Liver (tissue), 9 donors: ENCODE measurements around the gene MANBA. TPM values are rescaled to one million over a fixed set of nuclear protein-coding genes. Genes with fewer than 3 reads are reported as not detected.

Source experiments
- DNase-seq: peaks from one replicate; pipeline ENCODE4 v3.0.0-alpha.2; 2017; ENCODE audit warnings: low spot score
- H3K27ac ChIP-seq, 2 donors: one replicate each; pipeline ENCODE4 v1.7.0; 2013; ENCODE audit warnings: inconsistent platforms in 2 of 2, low read length in 2 of 2, control low read depth in 1 of 2, low read depth in 1 of 2, mild to moderate bottlenecking in 1 of 2
- H3K27me3 ChIP-seq, 4 donors: one replicate each; pipeline versions ENCODE4 v1.6.1 to v1.7.0; 2013; ENCODE audit warnings: low read length in 3 of 4, inconsistent platforms in 1 of 4, mild to moderate bottlenecking in 1 of 4, moderate library complexity in 1 of 4; ENCODE audit not compliant: control insufficient read depth in 4 of 4, insufficient read depth in 4 of 4
- H3K36me3 ChIP-seq, 4 donors: one replicate each; pipeline versions ENCODE4 v1.6.1 to v1.7.0; 2013; ENCODE audit warnings: low read length in 3 of 4, mild to moderate bottlenecking in 3 of 4, low read depth in 1 of 4, moderate library complexity in 1 of 4; ENCODE audit not compliant: control insufficient read depth in 4 of 4, insufficient read depth in 3 of 4
- H3K4me1 ChIP-seq, 4 donors: one replicate each; pipeline versions ENCODE4 v1.6.1 to v1.7.0; 2013; ENCODE audit warnings: low read length in 3 of 4, mild to moderate bottlenecking in 3 of 4, moderate library complexity in 1 of 4; ENCODE audit not compliant: control insufficient read depth in 4 of 4, insufficient read depth in 4 of 4
- H3K4me3 ChIP-seq, 3 donors: one replicate each; pipeline versions ENCODE4 v1.6.1 to v1.7.0; 2013; ENCODE audit warnings: low read length in 3 of 3, control low read depth in 1 of 3, low read depth in 1 of 3, mild to moderate bottlenecking in 1 of 3
- H3K9ac ChIP-seq, 2 donors: one replicate each; pipeline ENCODE4 v1.7.0; 2013; ENCODE audit warnings: low read length in 2 of 2, mild to moderate bottlenecking in 2 of 2, moderate library complexity in 2 of 2, control low read depth in 1 of 2, low read depth in 1 of 2
- H3K9me3 ChIP-seq, 4 donors: one replicate each; pipeline versions ENCODE4 v1.6.1 to v1.7.0; 2013; ENCODE audit warnings: low read length in 3 of 4; ENCODE audit not compliant: control insufficient read depth in 4 of 4
- CTCF ChIP-seq: fragments of 150-350 bp; IDR thresholded peaks from 2 replicates; pipeline ENCODE4 v1.5.1; 2017; ENCODE audit warnings: improper control_type of control experiment, low read depth, low read length; ENCODE audit not compliant: missing input control
- EGR1 ChIP-seq, 2 donors: IDR thresholded peaks; 2 replicates each; pipeline ENCODE4 v1.6.1; 2016 to 2018; ENCODE audit warnings: antibody characterized with exemption in 2 of 2, low read depth in 2 of 2
- FOXA1 ChIP-seq: IDR thresholded peaks from 2 replicates; pipeline ENCODE4 v1.6.1; 2016; ENCODE audit warnings: antibody characterized with exemption
- FOXA2 ChIP-seq: IDR thresholded peaks from 2 replicates; pipeline ENCODE4 v1.6.1; 2016; ENCODE audit warnings: antibody characterized with exemption
- GABPA ChIP-seq, 2 donors: IDR thresholded peaks in 1 of 2; conservative IDR thresholded peaks in 1 of 2; 2 replicates each; pipeline ENCODE4 v1.6.1; 2016; ENCODE audit warnings: antibody characterized with exemption in 2 of 2, mild to moderate bottlenecking in 1 of 2, moderate library complexity in 1 of 2
- HNF4A ChIP-seq, 2 donors: conservative IDR thresholded peaks; 2 replicates each; pipeline ENCODE4 v1.6.1; 2016; ENCODE audit warnings: antibody characterized with exemption in 2 of 2, mild to moderate bottlenecking in 2 of 2
- HNF4G ChIP-seq: IDR thresholded peaks from 2 replicates; pipeline ENCODE4 v1.6.1; 2016; ENCODE audit warnings: antibody characterized with exemption
- JUND ChIP-seq, 2 donors: IDR thresholded peaks; 2 replicates each; pipeline ENCODE4 v1.6.1; 2016; ENCODE audit warnings: antibody characterized with exemption in 2 of 2
- MAX ChIP-seq: IDR thresholded peaks from 2 replicates; pipeline ENCODE4 v1.6.1; 2016; ENCODE audit warnings: antibody characterized with exemption
- NR2F2 ChIP-seq: IDR thresholded peaks from 2 replicates; pipeline ENCODE4 v1.6.1; 2016; ENCODE audit warnings: antibody characterized with exemption
- RAD21 ChIP-seq, 2 donors: IDR thresholded peaks; 2 replicates each; pipeline ENCODE4 v1.6.1; 2016; ENCODE audit warnings: antibody characterized with exemption in 2 of 2, mild to moderate bottlenecking in 2 of 2
- RXRA ChIP-seq, 2 donors: IDR thresholded peaks; 2 replicates each; pipeline ENCODE4 v1.6.1; 2017 to 2018; ENCODE audit warnings: antibody characterized with exemption in 2 of 2, mild to moderate bottlenecking in 1 of 2
- SP1 ChIP-seq: IDR thresholded peaks from 2 replicates; pipeline ENCODE4 v1.6.1; 2018; ENCODE audit warnings: antibody characterized with exemption, mild to moderate bottlenecking
- TAF1 ChIP-seq: conservative IDR thresholded peaks from 2 replicates; pipeline ENCODE4 v1.6.1; 2016; ENCODE audit warnings: antibody characterized with exemption, mild to moderate bottlenecking
- YY1 ChIP-seq: IDR thresholded peaks from 2 replicates; pipeline ENCODE4 v1.6.1; 2016; ENCODE audit warnings: antibody characterized with exemption, mild to moderate bottlenecking
- ZBTB33 ChIP-seq: IDR thresholded peaks from 2 replicates; pipeline ENCODE4 v1.6.1; 2016; ENCODE audit warnings: antibody characterized with exemption
- WGBS: extraction: QIAGEN DNeasy Blood & Tissue Kit; methylation state at CpG from one replicate; pipeline ENCODE4 v1.1.7; 2013; 5-methylcytosine and 5-hydroxymethylcytosine counted together
- polyA plus RNA-seq, 2 donors: library from polyadenylated mRNA; stranded (reverse) in 1 of 2; unstranded in 1 of 2; fragments of 200-250 nt in 1 of 2; fragments of >200 nt in 1 of 2; fragmentation: Nextera tagmentation in 1 of 2; extraction: Ambion mirVana in 1 of 2; gene quantifications; one replicate each; pipeline versions ENCODE4 v1.2.1 to v1.2.3, GENCODE V29; 2013 to 2015
- total RNA-seq, 2 donors: library from RNA; depleted of rRNA; stranded (reverse); fragments of >200 nt; gene quantifications; one replicate each; pipeline ENCODE4 v1.2.3, GENCODE V29; 2014
- TF ChIP-seq, protein P1 (sequence below): IDR thresholded peaks from 2 replicates; pipeline ENCODE4 v1.6.1; 2016; ENCODE audit warnings: antibody characterized with exemption
- donor health status: healthy.
- donor health status: healthy.
- donor health status: healthy.
- donor health status: healthy.
- donor health status: healthy.

The MANBA gene
- total and polyA plus RNA-seq, 4 donors, result 7.1 to 24.2 (median 15.5) TPM

- no peak for DNase-seq
- no peaks in the 10 kb centered on the region for H3K36me3 ChIP-seq
- H3K4me1 ChIP-seq, result peaks cover 0 to 13% (median 5%) of the 10 kb centered on the region in 4 donors
- no peak overlapping the region for H3K27ac ChIP-seq
- H3K27me3 ChIP-seq, result no peaks in the 10 kb centered on the region
- WGBS, result 61% methylated on average over 3 of the region's 3 CpGs
- no peak for TF ChIP-seq YY1
- TF ChIP-seq FOXA2, result no peak
- TF ChIP-seq EGR1 (IDR thresholded peaks at IDR 0.05; ENCODE audit: low read depth in 2 of 2), result no peak
- no peak for TF ChIP-seq FOXA1
- TF ChIP-seq RAD21 (IDR thresholded peaks at IDR 0.05), result peak; percentile 78 to 80
- TF ChIP-seq CTCF, result peak; percentile 42
- no peaks in the 10 kb centered on the region for H3K9me3 ChIP-seq
- H3K9ac ChIP-seq, result no peak overlapping the region
- H3K4me3 ChIP-seq, result no peak overlapping the region
Measured at GRCh38 chr4:102625232-102625930, 135.4 kb downstream of the MANBA start.

DNA sequence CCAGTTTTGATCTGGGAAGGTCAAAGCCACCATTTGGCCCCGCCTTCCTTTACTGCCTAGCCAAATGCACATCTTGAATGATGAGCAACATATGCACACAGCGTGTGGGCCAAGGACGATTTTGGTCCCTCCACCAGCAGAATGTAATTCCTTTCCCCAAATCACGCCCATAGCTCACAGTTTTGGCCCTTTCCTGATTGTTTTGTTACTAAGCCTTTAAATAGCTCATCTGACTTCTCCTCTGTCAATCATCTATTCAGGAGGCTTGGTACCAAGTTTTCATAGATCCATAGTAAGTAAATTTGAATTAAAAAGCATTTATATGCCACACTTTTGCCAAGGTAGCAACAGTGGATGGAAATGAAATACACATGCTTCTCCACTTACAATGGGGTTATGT is 136.3 kb downstream of the MANBA start:
- H3K27me3 ChIP-seq, result no peaks in the 10 kb centered on the region
- H3K9ac ChIP-seq, result no peak overlapping the region
- H3K4me1 ChIP-seq, result peaks cover 0 to 17% (median 9%) of the 10 kb centered on the region in 4 donors
- no peaks in the 10 kb centered on the region for H3K9me3 ChIP-seq
- H3K36me3 ChIP-seq, result no peaks in the 10 kb centered on the region
- WGBS, result 95% methylated on average over 4 of the region's 4 CpGs
- no peak for DNase-seq
- H3K27ac ChIP-seq, result no peak overlapping the region
- no peak for TF ChIP-seq ZBTB33
- no peak for TF ChIP-seq HNF4G
- no peak for TF ChIP-seq YY1
- no peak for TF ChIP-seq HNF4A (conservative IDR thresholded peaks at IDR 0.05)
- TF ChIP-seq JUND (IDR thresholded peaks at IDR 0.05), result no peak
- no peak for TF ChIP-seq EGR1 (IDR thresholded peaks at IDR 0.05; ENCODE audit: low read depth in 2 of 2)
- no peak for TF ChIP-seq CTCF
- TF ChIP-seq, protein P1, sequence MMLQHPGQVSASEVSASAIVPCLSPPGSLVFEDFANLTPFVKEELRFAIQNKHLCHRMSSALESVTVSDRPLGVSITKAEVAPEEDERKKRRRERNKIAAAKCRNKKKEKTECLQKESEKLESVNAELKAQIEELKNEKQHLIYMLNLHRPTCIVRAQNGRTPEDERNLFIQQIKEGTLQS, result no peak
- TF ChIP-seq FOXA1, result no peak
- no peak for TF ChIP-seq RAD21 (IDR thresholded peaks at IDR 0.05)
- TF ChIP-seq RXRA (IDR thresholded peaks at IDR 0.05), result no peak
- no peak for TF ChIP-seq FOXA2
- no peak for TF ChIP-seq SP1
- TF ChIP-seq MAX, result no peak
- TF ChIP-seq NR2F2, result no peak
- no peak for TF ChIP-seq TAF1
- TF ChIP-seq GABPA (IDR thresholded peaks at IDR 0.05 in 1 of 2, conservative IDR thresholded peaks at IDR 0.05 in 1 of 2), result no peak
- no peak overlapping the region for H3K4me3 ChIP-seq
